Skeletal muscle tissue (tissue), 4 donors: ENCODE data around the gene TNKS1BP1. TPM values are rescaled to one million over a fixed set of nuclear protein-coding genes. Genes with fewer than 3 reads are reported as not detected.
"Not testable (repeated sequence)": the region's sequence is repeated elsewhere in the genome, so short reads cannot be mapped to it uniquely, and the experiment has no call there.

ENCODE experiments used
- H3K27ac ChIP-seq: one replicate; pipeline ENCODE4 v1.7.0; 2013; ENCODE audit warnings: mild to moderate bottlenecking, low read depth, low read length, inconsistent platforms
- H3K27me3 ChIP-seq, 3 donors: one replicate each; pipeline ENCODE4 v1.7.0; 2013; ENCODE audit warnings: low read length in 3 of 3; ENCODE audit not compliant: control insufficient read depth in 3 of 3, insufficient read depth in 3 of 3
- H3K36me3 ChIP-seq, 3 donors: one replicate each; pipeline ENCODE4 v1.7.0; 2013; ENCODE audit warnings: low read length in 3 of 3; ENCODE audit not compliant: control insufficient read depth in 3 of 3, insufficient read depth in 3 of 3
- H3K4me1 ChIP-seq, 3 donors: one replicate each; pipeline ENCODE4 v1.7.0; 2013; ENCODE audit warnings: low read length in 3 of 3, mild to moderate bottlenecking in 3 of 3; ENCODE audit not compliant: control insufficient read depth in 3 of 3, insufficient read depth in 3 of 3
- H3K4me3 ChIP-seq, 3 donors: one replicate each; pipeline ENCODE4 v1.7.0; 2013; ENCODE audit warnings: low read length in 3 of 3
- H3K9ac ChIP-seq, 3 donors: one replicate each; pipeline ENCODE4 v1.7.0; 2013; ENCODE audit warnings: low read length in 3 of 3, mild to moderate bottlenecking in 3 of 3, moderate library complexity in 2 of 3, low read depth in 1 of 3
- H3K9me3 ChIP-seq, 3 donors: one replicate each; pipeline ENCODE4 v1.7.0; 2013; ENCODE audit warnings: low read length in 3 of 3; ENCODE audit not compliant: control insufficient read depth in 3 of 3
- total RNA-seq: library from RNA; depleted of rRNA; stranded (reverse); fragments of >200 nt; gene quantifications from one replicate; pipeline ENCODE4 v1.2.3, GENCODE V29; 2014
- donor health status: Osteomylitis.

TNKS1BP1 gene
- total RNA-seq, 1 donor from 2014 or later, result 65.2 TPM

DNA sequence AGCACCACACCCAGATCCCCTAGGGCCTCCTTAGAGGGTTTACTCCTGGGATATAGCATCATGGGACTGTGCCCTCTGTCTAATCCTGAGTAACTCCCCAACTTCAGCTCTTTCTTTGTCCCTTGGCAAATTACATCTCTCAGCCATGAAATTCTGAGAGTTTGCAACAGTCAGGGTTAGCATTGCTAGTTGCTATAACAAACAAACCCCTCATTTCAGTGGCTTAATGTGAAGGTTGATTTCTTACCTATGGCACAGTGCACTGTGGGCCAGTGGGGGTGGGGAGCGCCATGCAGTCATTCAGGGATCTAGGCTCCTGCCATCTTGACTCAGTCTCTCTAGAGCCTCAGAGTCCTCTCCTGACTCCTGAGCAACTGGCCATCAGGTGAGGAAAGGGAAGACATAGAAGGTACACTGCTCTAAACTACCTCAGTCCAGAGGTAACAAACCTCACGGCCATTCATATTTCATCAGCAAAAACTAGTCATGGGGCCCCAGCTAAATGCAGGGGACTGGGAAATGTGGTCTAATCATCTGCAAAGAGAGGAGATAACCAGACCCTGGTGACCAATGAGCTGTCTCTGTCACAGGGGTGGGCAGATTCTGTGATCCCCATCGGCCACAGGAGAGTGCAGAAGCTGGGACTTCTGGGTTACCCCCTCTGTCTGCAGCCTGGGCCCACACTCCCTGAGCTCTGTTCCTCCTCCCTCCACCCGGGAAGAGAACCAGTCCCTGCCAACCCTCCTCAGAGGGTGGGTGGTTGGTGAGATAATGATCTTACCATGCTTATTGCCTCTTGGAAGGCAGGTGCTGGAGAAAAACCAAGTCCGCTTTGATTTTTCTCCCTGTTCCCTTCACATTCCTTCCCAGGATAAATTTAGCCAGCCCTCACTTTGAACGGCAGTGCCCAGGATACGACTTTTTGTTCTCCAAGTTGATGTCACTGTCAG is 38.7 kb upstream of the TNKS1BP1 start:
- Histone ChIP-seq H3K27ac (no peak overlapping the region), H3K27me3 (peaks cover 0 to 3% (median 0%) of the 10 kb centered on the region in 3 donors), H3K9me3 (no peaks in the 10 kb centered on the region), H3K4me3 (no peak overlapping the region), H3K4me1 (peaks cover 13 to 21% (median 17%) of the 10 kb centered on the region in 3 donors), H3K9ac (no peak overlapping the region), H3K36me3 (no peaks in the 10 kb centered on the region)

DNA sequence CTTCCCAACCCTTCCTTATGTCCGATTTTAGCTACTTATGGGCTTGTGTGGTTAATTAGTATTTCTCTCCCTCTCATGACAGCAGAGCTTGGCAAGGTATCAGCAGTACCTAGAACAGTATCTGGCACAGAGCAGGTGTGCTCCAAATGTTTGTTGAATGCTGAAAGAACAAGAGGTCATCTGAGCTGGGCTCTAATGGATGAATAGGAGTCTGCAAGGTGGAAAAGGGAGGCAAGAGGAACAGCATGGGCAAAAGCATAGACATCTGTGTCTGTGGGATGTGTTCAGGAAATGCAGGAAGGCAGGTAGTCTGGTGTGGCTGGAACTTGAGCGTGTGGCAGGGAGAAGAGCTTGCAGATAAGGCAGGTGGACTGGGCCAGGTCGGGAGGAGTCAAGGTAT is 37.2 kb upstream of the TNKS1BP1 start:
- no peak overlapping the region for H3K27ac ChIP-seq
- H3K27me3 ChIP-seq, result no peaks in the 10 kb centered on the region

DNA sequence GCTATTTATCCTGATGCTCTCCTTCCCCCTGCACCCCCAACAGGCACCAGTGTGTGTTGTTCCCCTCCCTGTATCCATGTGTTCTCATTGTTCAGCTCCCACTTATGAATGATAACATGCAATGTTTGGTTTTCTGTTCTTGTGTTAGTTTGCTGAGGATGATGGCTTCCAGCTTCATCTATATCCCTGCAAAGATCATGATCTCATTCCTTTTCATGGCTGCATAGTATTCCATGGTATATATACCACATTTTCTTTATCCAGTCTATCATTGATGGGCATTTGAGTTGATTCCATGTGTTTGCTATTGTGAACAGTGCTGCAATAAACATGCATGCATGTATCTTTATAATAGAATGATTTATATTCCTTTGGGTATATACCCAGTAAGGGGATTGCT is 36.7 kb upstream of the TNKS1BP1 start:
- not testable (repeated sequence) for H3K9me3 ChIP-seq, H3K4me3 ChIP-seq

More for the DNA sequence above, 37.2 kb upstream of the TNKS1BP1 start:
- no peak overlapping the region for H3K9ac ChIP-seq
- H3K4me3 ChIP-seq, result no peak overlapping the region
- peaks cover 19 to 30% (median 26%) of the 10 kb centered on the region in 3 donors for H3K4me1 ChIP-seq
- H3K36me3 ChIP-seq, result no peaks in the 10 kb centered on the region
- H3K9me3 ChIP-seq, result no peaks in the 10 kb centered on the region

DNA sequence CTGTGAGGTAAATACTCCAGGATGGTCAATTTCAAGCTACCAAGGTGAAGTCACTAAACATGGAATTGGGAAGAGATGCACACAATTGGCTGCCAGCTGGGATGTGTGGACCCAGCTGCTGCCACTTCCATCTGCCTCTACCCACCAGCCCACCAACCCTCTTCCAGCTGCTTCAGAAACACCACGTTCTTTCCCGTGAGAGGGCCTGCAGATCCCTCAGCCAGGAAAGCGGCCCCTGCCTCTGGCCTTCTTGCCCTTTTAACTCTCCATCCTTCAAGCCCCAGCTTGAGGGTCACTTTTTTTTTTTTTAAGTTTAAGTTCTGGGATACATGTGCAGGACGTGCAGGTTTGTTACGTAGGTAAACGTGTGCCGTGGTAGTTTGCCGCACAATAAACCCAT is 36.2 kb upstream of the TNKS1BP1 start:
- H3K27ac ChIP-seq, result no peak overlapping the region
- H3K9me3 ChIP-seq, result no peaks in the 10 kb centered on the region
- H3K9ac ChIP-seq, result no peak overlapping the region
- no peaks in the 10 kb centered on the region for H3K27me3 ChIP-seq
- H3K4me1 ChIP-seq, result peaks cover 19 to 33% (median 26%) of the 10 kb centered on the region in 3 donors
- no peak overlapping the region for H3K4me3 ChIP-seq
- no peaks in the 10 kb centered on the region for H3K36me3 ChIP-seq

More for the DNA sequence above, 36.7 kb upstream of the TNKS1BP1 start:
- not testable (repeated sequence) for H3K27me3 ChIP-seq, H3K27ac ChIP-seq, H3K36me3 ChIP-seq, H3K9ac ChIP-seq
- peaks cover 19 to 30% (median 26%) of the 10 kb centered on the region in 3 donors for H3K4me1 ChIP-seq

DNA sequence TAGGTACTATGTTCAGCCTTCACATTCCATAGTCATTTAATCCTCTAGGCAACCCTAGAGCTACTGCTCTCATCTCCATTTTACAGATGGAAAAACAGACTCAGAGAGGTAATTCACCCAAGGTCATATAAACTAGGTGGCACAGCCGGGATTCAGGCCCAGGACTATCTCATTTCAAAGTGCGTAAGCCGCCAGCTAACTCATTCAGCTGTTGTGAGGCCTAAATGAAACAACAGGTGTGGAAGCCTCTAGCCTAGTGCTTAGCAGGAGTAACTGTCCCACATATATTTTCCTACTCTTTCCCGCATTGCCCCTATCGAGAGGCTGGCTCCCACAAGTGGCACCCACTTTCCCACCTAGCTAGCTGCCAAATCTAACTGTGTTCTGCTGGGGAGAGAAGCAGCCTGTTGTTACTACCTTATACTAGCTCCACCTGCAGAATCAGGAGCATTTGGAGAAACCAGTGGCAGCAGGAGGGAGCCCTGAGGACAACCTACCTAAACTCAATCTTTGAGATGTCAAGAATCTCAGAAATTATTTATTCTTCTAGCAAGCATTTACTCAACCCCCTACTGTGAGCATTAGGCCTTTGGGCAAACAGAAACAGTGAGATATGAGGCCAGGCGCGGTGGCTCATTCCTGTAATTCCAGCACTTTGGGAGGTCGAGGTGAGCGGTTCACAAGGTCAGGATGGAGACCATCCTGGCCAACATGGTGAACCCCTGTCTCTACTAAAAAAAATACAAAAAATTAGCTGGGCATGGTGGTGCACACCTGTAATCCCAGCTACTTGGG is 35.3 kb upstream of the TNKS1BP1 start:
- H3K9ac ChIP-seq, result peak overlapping the region in 2 of 3 donors; percentile 45 to 70
- H3K4me1 ChIP-seq, result peaks cover 19 to 34% (median 26%) of the 10 kb centered on the region in 3 donors
- H3K36me3 ChIP-seq, result no peaks in the 10 kb centered on the region
- H3K4me3 ChIP-seq, result no peak overlapping the region
- H3K27ac ChIP-seq, result peak overlapping the region; percentile 80
- no peaks in the 10 kb centered on the region for H3K9me3 ChIP-seq
- H3K27me3 ChIP-seq, result no peaks in the 10 kb centered on the region

DNA sequence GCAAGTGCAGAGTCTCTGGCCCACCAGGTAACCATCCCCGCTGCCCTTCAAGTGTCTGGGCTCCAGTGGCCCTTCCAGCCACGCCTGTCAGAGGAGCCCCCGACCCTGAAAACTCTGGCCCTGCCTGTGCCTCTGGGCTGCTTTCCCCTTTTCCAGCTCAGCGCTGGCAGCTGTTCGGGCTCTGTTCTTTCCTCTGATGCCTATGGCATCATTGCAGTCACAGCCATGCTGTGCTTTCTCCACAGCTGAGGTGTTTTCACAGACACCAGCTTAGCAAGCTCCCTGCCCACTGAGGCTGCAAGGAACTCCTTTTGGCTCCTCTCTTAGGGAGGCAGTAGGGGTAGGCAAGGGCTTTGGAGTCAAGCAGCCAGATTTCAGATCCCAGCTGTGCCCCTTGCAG is 34.6 kb upstream of the TNKS1BP1 start:
- Histone ChIP-seq H3K9ac (peak overlapping the region in 2 of 3 donors; percentile 28 to 33), H3K27me3 (no peaks in the 10 kb centered on the region), H3K9me3 (no peaks in the 10 kb centered on the region), H3K27ac (peak overlapping the region; percentile 80), H3K4me3 (no peak overlapping the region), H3K36me3 (no peaks in the 10 kb centered on the region), H3K4me1 (peaks cover 26 to 40% (median 32%) of the 10 kb centered on the region in 3 donors)

DNA sequence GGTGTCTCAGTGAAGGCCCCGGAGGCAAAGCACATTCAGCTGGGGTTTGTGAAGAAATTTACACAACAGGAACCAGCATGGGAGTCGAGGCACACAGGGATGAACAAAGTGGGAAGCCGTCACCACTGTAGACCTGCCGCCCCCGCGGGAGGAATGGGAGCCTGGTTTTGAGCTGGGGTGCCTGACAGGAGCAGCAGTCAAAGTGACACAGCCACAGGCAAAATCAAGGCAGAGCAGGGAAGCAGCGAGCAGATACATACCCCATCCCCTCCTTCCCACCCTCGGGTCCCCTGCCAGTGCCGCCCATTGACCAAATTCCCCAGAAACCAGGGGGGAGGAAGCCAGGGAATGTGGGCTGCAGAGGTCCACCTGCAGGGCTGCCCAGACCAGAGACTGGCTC is 34.2 kb upstream of the TNKS1BP1 start:
- H3K9ac ChIP-seq, result peak overlapping the region in 2 of 3 donors; percentile 28 to 33
- H3K4me3 ChIP-seq, result no peak overlapping the region
- H3K9me3 ChIP-seq, result no peaks in the 10 kb centered on the region
- no peaks in the 10 kb centered on the region for H3K36me3 ChIP-seq
- no peaks in the 10 kb centered on the region for H3K27me3 ChIP-seq
- peak overlapping the region; percentile 80 for H3K27ac ChIP-seq
- H3K4me1 ChIP-seq, result peaks cover 26 to 40% (median 32%) of the 10 kb centered on the region in 3 donors

DNA sequence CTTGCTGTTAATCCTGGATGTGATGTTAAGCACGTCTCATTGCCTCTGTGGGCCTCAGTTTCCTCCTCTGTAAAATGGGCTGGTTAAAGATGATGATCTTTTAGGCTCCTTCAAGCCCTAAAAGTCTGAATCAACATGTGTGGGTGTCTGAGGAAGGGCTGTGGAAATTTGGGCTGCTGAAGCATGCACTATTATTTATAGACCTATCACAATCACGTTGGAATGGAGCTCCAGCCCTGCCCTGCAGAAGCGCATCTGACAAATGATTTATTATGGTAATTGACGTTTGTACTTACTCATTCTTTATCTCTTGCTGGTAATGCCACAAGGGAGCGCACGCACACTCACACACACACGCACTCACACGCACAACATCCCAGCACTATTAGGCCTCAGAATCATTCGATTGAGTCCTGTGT is 33.8 kb upstream of the TNKS1BP1 start:
- H3K36me3 ChIP-seq, result no peaks in the 10 kb centered on the region
- H3K27me3 ChIP-seq, result no peaks in the 10 kb centered on the region
- H3K9me3 ChIP-seq, result no peaks in the 10 kb centered on the region
- H3K4me1 ChIP-seq, result peaks cover 26 to 40% (median 32%) of the 10 kb centered on the region in 3 donors
- no peak overlapping the region for H3K4me3 ChIP-seq
- peak overlapping the region; percentile 80 for H3K27ac ChIP-seq
- peak overlapping the region in 2 of 3 donors; percentile 28 to 33 for H3K9ac ChIP-seq

DNA sequence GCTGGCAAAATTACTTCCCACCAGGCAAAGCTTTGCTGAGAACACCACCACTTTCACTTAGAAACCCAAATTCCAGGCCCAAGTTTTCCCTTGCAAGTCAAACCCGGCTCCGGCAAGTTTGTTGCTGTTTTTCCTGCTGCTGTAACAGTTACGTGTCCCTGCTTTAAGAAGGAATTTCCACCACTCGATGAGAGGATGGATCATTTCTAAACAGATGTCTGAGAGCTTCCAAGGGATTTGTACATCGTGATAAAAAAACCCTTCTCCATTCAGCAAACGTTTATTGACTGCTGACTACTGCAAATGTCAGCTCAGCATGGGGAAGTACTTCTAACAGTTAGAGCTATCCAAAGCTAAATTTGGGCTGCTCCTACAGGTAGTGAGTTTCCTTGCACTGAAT is 33.1 kb upstream of the TNKS1BP1 start:
- no peaks in the 10 kb centered on the region for H3K9me3 ChIP-seq
- H3K9ac ChIP-seq, result peak overlapping the region in 1 of 3 donors; percentile 25
- no peaks in the 10 kb centered on the region for H3K27me3 ChIP-seq
- H3K4me1 ChIP-seq, result peaks cover 26 to 40% (median 32%) of the 10 kb centered on the region in 3 donors
- H3K27ac ChIP-seq, result peak overlapping the region; percentile 80
- no peak overlapping the region for H3K4me3 ChIP-seq
- no peaks in the 10 kb centered on the region for H3K36me3 ChIP-seq
